ENCODE measurements around the gene FUOM. TPM values are rescaled to one million over a fixed set of nuclear protein-coding genes. Genes with fewer than 3 reads are reported as not detected.

Gene FUOM
- polyA plus RNA-seq, 1 donor from 2014 or later, result not detected

GRCh38 chr10:133353202-133353959, 4.4 kb downstream of the FUOM start:
- no peaks in the 10 kb centered on the region for H3K36me3 ChIP-seq (ENCODE audit: insufficient read depth, low read length)
- no peak overlapping the region for H3K4me2 ChIP-seq (ENCODE audit: low read length)
- H3K9me3 ChIP-seq (ENCODE audit: low read length), result no peaks in the 10 kb centered on the region

More at GRCh38 chr10:133353202-133353959, 4.4 kb downstream of the FUOM start:
- H3K79me2 ChIP-seq (replicated peaks; ENCODE audit: insufficient read depth, low read length), result no peaks in the 10 kb centered on the region
- H3K9me2 ChIP-seq (ENCODE audit: insufficient read depth, low read length), result no peaks in the 10 kb centered on the region
- no peaks in the 10 kb centered on the region for H4K20me1 ChIP-seq (ENCODE audit: insufficient read depth)
- H3F3A ChIP-seq (ENCODE audit: insufficient read depth, low read length, poor library complexity, severe bottlenecking), result no peaks in the 10 kb centered on the region
- TF ChIP-seq REST (IDR thresholded peaks at IDR 0.05; ENCODE audit: borderline replicate concordance), result no peak
- TF ChIP-seq MXI1 (conservative IDR thresholded peaks at IDR 0.05; ENCODE audit: poor library complexity, severe bottlenecking), result no peak
- TF ChIP-seq, protein P1, sequence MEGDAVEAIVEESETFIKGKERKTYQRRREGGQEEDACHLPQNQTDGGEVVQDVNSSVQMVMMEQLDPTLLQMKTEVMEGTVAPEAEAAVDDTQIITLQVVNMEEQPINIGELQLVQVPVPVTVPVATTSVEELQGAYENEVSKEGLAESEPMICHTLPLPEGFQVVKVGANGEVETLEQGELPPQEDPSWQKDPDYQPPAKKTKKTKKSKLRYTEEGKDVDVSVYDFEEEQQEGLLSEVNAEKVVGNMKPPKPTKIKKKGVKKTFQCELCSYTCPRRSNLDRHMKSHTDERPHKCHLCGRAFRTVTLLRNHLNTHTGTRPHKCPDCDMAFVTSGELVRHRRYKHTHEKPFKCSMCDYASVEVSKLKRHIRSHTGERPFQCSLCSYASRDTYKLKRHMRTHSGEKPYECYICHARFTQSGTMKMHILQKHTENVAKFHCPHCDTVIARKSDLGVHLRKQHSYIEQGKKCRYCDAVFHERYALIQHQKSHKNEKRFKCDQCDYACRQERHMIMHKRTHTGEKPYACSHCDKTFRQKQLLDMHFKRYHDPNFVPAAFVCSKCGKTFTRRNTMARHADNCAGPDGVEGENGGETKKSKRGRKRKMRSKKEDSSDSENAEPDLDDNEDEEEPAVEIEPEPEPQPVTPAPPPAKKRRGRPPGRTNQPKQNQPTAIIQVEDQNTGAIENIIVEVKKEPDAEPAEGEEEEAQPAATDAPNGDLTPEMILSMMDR (IDR thresholded peaks at IDR 0.05; ENCODE audit: poor library complexity, severe bottlenecking), result no peak
- TF ChIP-seq TAF1 (IDR thresholded peaks at IDR 0.05; ENCODE audit: low read depth), result no peak
- no peak for TF ChIP-seq EZH2 (IDR thresholded peaks at IDR 0.05; ENCODE audit: borderline replicate concordance, insufficient read depth, low read length, poor library complexity, severe bottlenecking)
- TF ChIP-seq RAD21 (conservative IDR thresholded peaks at IDR 0.05), result no peak
- no peak for TF ChIP-seq POLR2AphosphoS5 (IDR thresholded peaks at IDR 0.05)
- no peak for TF ChIP-seq EP300 (conservative IDR thresholded peaks at IDR 0.05; ENCODE audit: poor library complexity, severe bottlenecking)
- TF ChIP-seq SMC3 (conservative IDR thresholded peaks at IDR 0.05; ENCODE audit: poor library complexity), result no peak
- H3K4me3 ChIP-seq (ENCODE audit: low read length), result no peak overlapping the region
- no peaks in the 10 kb centered on the region for H3K27me3 ChIP-seq (ENCODE audit: insufficient read depth, low read depth, low read length)
- H3K27ac ChIP-seq (ENCODE audit: low read length), result no peak overlapping the region
- no peak overlapping the region for H3K9ac ChIP-seq (ENCODE audit: low read length)
- no peak overlapping the region for H2AFZ ChIP-seq (ENCODE audit: low read depth, low read length)

Measured in neural cell (in vitro differentiated cells).